Measurements from ENCODE around the gene ALCAM. TPM values are rescaled to one million over a fixed set of nuclear protein-coding genes. Genes with fewer than 3 reads are reported as not detected.

The ALCAM gene
- total RNA-seq, 1 experiment from 2014 or later = 24.2 TPM

DNA sequence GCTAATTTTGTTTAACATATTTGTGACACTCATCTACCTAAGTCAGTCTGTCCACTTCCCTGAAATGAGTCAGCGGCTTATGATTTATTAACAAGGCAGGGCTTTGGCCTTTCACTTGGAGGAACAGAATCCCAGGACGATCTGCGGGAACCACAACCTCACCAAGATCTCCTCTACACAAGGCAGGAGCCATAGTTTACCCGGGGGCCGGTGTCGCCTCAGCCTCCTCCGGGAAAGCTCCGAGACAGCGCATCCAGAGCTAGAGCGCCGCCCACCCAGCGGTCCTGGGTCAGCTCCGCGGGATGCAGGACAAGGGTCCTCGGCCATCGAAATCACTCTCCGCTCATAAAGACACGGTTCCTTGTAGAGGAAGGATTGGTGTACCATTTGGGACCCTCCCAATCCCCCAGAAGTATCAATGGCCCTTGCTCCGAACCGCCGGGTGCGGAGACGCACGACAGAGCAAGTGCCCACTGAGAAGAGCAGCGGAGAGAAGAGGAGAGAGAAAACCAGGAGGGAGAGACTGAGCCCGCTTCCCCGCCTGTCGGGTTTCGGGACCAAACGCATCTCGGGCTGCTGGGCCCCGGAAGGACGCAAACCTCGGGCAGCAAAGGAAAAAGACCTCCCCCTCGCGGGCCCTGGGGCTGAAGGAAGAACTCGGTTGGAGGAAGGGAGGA is 13.1 kb upstream of the ALCAM start:
- no peak for DNase-seq (ENCODE audit: low read depth, low spot score)
- in situ Hi-C loops (cut with HindIII; ENCODE audit: low pct_unique_long_range_greater_than_20kb, low sequenced_read_pairs) = no loop called here

DNA sequence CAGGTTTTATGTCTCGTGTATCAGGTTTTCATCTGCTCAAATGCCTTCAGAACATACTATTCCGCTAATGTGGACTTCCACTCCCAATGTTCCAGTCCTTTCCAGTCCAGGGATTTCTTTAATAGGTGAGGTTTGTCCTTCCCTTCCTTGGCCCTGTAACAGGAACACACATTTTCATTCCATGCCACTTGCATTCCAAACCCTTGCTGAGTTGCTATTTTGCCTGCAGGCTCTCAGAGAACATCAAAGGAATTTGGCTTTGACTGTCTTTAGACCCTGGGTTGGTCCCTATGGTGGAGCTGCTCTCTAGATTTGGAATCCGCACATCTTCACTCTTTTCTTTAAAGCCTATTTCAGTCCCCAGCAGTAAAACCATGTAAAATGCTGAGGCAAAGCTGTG is 12.3 kb upstream of the ALCAM start:
- DNase-seq (ENCODE audit: low read depth, low spot score) = no peak
- in situ Hi-C loops (cut with HindIII; ENCODE audit: low pct_unique_long_range_greater_than_20kb, low sequenced_read_pairs) = no loop called here

DNA sequence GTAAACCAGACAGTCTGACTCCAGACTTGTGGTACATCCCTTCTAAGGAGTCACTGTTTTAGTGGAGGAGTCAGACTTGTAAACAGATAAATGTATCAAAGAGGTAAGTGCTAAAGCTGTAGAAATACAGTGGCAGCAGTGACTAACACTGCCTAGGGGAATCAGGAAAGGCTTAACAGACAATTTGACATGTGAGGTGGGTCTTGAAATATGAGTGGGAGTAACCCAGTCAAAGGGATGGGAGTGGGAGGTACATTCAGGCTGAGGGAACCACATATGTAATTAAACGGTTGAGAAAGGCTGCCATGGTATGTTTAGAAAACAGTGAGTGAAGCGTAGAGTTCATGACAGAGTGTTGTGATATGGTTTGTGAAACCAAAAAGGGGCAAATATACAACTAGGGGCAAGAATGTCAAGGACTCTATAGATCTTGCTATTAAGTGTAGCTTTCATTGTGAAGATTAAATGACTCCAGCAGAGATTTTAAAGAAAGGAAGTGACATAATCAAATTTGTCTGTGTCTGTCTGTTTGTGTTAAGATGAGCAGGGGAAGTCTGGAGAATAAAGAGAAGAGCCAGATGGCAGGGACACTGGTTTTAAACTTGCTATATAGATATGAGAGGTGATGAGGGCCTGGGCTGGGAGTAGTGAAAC is 11.2 kb upstream of the ALCAM start:
- in situ Hi-C loops (cut with HindIII; ENCODE audit: low pct_unique_long_range_greater_than_20kb, low sequenced_read_pairs) = no loop called here
- peak; percentile 3 for DNase-seq (ENCODE audit: low read depth, low spot score)

DNA sequence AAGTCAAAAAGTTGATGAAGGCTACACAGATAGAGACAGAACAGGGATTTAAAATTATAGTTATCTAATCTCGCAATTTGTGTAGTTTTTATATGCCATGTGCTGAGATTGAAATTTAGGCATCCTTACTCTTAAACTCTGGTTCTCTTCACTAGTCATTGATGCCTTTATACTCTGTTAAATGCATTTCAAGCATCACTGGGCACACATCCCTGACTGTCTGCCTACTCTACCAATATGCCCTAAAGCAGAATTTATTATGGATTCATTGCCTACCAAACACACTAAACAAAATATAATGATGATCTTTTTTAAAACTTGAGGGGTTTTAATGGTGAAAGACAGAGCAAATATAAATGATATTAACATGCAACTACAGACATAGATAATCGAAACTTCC is 10.3 kb upstream of the ALCAM start:
- no peak for DNase-seq (ENCODE audit: low read depth, low spot score)
- in situ Hi-C loops (cut with HindIII; ENCODE audit: low pct_unique_long_range_greater_than_20kb, low sequenced_read_pairs) = no loop called here

DNA sequence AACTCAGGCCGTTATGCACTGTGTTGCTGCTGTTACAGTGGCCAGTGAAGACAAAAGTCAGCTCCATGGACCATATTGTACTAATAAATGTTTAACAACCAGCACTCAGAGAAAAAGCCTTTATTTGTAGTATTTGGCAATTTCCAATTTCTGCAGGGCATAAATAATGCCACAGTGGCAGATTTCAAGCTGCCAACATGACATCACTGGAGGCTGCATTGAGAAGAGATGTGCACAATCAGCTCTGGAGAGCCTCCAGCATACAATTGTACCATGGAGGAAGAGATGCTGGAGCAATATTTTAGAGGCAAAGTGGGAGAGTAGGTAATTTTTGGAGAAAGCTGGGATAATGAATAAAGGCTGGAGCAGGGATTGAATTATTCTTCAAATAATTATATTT is 9.7 kb upstream of the ALCAM start:
- no peak for DNase-seq (ENCODE audit: low read depth, low spot score)
- in situ Hi-C loops (cut with HindIII; ENCODE audit: low pct_unique_long_range_greater_than_20kb, low sequenced_read_pairs) = no loop called here

DNA sequence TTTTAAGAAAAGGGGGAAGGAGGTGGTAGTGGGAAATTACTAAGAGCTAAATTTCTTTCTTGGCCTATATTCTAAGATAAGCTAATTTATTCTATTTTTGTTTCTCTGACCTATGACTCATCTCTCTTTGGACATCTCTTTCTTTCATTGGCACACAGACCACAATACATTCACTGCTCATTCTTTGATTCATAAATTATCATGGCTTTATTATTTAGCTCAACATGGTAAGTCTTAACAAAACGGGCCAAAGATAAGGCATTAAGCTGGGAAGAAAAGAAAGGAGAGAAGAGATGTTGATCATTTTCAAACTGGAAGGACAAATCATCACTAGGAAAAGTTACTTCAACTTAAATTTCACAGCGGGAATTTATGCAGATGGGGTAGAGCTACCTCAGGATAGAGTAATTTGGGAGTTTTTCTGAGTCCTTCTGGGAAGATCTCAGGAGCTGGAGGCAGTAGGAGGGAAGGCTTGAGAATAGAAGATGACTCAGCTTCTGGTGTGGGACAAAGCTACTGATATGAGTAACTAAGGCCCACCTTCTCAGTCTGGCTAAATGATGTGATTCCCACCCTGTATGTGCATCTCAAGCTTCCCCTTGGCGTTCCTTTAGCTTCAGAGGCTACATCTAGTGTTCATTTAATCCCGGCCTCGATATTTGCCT is 7.5 kb upstream of the ALCAM start:
- in situ Hi-C loops (cut with HindIII; ENCODE audit: low pct_unique_long_range_greater_than_20kb, low sequenced_read_pairs) = no loop called here

DNA sequence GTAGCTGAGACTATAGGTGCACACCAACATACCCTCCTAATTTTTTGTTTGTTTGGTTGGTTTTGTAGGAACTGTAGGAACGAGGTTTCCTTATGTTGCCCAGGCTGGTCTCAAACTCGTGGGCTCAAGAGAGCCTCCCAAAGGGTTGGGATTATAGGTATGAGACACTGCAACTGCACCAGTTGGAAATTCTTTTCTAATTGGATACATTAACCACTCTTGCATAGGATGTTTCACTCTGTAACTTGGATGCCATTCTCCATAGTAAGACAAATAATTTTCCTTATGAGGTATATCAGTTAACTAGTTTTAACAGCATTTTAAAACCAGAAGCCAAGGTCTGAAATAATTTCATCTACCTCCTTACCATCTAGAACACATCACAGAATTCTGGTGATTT is 6.7 kb upstream of the ALCAM start:
- in situ Hi-C loops (cut with HindIII; ENCODE audit: low pct_unique_long_range_greater_than_20kb, low sequenced_read_pairs) = no loop called here
- no peak for DNase-seq (ENCODE audit: low read depth, low spot score)

More for the DNA sequence above, 7.5 kb upstream of the ALCAM start:
- peak; percentile 27 for DNase-seq (ENCODE audit: low read depth, low spot score)

DNA sequence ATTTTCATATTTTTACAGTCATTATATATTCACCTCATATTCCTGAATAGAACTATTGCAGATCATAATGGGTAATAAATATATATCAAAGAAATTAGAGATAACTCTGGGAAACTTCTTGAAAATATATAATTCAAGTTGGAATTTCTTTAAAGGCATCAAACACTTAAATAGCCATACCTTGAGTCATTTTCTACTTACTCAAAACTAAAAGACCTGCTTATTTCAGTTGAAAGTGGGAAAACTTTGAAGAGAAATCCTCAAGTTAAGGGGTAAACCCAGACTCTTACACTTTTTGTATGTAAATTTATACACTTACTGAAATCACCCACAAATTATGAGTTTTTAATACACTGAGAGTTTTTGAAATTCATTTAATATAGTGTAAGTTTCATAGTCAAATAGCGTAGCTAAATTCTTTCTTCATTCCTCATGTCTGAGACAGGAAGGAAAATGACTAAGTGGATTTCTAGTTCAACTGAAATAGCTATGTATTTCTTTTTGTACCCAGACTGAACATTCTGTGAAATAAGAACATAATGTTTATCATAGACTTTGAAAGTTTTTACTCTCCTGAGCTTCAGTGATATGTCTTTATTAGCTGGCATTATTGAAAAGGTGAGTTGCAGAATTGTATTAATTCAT is 4.6 kb upstream of the ALCAM start:
- in situ Hi-C loops (cut with HindIII; ENCODE audit: low pct_unique_long_range_greater_than_20kb, low sequenced_read_pairs) = no loop called here

DNA sequence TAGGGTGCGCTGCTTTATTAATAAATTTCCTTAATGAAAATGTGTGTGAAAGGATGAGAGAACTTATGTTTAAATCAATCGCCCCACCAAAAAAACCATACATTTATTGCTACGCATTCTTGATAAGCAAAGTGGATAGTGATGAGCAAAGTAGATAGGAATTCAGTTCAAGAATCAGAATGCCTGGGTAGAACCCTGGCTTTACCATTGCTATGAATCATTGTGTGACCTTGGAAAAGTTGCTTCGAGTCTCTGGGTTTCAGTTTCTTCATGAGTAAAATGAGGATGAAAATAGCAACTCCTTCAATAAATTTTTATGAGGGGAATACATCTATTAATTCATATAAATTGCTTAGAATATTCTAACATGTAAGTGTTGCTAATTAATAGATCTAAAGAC is 2.6 kb upstream of the ALCAM start:
- in situ Hi-C loops (cut with HindIII; ENCODE audit: low pct_unique_long_range_greater_than_20kb, low sequenced_read_pairs) = no loop called here
- DNase-seq (ENCODE audit: low read depth, low spot score) = no peak

More for the DNA sequence above, 4.6 kb upstream of the ALCAM start:
- no peak for DNase-seq (ENCODE audit: low read depth, low spot score)

DNA sequence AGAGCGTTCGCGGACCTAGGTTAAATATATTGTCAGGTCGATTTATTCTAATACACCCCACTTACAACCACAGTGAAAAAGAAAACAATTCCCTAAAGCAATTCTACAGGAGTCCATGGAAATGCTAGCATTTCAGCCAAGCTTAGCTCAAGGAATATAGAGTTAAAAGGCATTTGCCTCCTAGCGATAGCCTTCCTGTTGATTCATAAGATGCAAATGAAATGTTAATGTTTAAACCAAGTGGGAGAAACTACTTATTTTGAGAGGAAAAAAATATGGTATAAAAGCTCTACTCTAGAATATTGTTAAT is 1.7 kb upstream of the ALCAM start:
- DNase-seq (ENCODE audit: low read depth, low spot score) = no peak

DNA sequence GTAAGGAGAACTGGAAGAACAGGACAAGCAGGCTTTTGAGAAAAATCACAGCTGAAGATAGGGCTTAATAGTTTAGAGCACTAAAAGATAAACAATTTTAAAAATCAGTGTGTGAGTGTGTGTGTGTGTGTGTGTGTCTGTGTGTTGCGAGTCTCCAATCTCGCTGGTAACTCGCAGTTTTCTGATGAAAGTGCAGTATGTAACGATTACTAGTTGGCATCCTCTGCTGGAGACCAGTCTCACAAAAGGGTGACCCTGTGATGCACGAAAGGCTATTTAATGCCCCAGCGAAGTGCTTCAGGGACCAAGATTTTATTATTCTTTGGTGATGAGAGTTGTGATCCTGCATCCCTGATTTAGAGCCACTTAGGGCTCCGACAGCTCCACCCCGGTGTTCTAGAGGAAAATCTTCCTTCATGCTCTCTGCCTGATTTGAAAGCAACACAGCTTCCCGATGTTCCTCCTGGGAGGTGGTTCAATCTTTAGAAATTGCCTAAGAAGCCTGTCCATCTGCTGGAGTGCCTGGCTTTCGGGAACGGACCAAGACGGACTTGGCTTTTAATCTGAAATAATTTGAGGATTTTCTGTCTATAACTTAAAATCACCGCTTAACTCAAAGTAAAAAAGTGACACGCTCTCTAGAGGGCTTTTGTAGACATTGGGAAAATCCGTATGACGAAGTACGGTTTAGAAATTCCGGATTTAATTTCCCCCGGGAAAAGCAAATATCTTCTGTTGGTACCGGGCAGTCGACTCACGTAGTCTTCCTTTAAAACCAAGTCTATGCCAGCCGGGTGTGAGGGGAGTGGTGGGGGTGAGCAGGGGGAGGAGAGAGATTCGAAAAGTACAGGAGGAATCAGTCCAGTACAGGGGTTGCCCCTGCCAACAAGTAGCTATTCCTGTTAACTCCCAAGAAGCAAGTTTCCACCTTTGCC is 1.1 kb upstream of the ALCAM start:
- peak; percentile 4 for DNase-seq (ENCODE audit: low read depth, low spot score)
- in situ Hi-C loops (cut with HindIII; ENCODE audit: low pct_unique_long_range_greater_than_20kb, low sequenced_read_pairs) = no loop called here

More for the DNA sequence above, 1.7 kb upstream of the ALCAM start:
- in situ Hi-C loops (cut with HindIII; ENCODE audit: low pct_unique_long_range_greater_than_20kb, low sequenced_read_pairs) = no loop called here

DNA sequence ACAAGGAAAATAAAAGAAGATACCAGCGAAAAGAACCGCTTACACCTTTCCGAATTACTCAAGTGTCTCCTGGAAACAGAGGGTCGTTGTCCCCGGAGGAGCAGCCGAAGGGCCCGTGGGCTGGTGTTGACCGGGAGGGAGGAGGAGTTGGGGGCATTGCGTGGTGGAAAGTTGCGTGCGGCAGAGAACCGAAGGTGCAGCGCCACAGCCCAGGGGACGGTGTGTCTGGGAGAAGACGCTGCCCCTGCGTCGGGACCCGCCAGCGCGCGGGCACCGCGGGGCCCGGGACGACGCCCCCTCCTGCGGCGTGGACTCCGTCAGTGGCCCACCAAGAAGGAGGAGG is 325 bp downstream of the ALCAM start:
- peak; percentile 8 for DNase-seq (ENCODE audit: low read depth, low spot score)
- in situ Hi-C loops (cut with HindIII; ENCODE audit: low pct_unique_long_range_greater_than_20kb, low sequenced_read_pairs) = no loop called here

DNA sequence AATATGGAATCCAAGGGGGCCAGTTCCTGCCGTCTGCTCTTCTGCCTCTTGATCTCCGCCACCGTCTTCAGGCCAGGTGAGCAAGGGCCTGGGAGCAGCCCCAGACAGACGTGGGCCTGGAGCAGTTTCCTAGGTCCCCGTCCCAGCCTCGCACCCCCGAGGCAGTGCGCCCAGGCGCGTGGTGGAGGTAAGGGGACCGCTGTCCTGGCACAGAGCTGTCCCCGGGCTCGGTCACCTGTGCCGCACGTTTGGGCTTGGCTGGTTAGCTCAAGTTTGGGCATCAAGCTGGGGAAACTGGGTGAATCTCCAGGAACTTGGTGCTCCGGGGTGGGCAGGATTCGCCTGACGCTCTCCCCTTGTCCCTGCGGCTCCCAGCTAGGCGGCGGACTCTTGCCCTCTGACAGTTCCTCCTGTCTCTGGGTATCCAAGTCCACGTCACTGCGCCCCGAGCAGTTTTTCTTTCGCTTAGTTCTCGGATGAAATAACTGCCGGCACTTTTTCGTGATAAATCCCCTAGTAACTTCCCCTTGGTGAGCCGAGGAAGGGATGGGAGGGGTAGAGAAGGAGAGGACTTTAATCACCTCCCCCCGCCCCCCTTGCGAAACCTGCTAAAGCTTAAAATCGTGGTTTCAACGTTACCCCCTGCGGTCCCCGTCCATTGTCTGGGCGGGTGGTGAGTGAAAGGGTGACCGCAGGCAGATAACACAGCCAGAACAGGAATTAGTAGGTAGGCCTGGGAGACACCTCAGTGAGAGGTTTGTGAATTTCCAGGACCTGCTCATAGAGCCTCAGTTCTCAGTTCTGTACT is 901 bp downstream of the ALCAM start:
- in situ Hi-C loops (cut with HindIII; ENCODE audit: low pct_unique_long_range_greater_than_20kb, low sequenced_read_pairs) = no loop called here
- peak; percentile 14 for DNase-seq (ENCODE audit: low read depth, low spot score)

DNA sequence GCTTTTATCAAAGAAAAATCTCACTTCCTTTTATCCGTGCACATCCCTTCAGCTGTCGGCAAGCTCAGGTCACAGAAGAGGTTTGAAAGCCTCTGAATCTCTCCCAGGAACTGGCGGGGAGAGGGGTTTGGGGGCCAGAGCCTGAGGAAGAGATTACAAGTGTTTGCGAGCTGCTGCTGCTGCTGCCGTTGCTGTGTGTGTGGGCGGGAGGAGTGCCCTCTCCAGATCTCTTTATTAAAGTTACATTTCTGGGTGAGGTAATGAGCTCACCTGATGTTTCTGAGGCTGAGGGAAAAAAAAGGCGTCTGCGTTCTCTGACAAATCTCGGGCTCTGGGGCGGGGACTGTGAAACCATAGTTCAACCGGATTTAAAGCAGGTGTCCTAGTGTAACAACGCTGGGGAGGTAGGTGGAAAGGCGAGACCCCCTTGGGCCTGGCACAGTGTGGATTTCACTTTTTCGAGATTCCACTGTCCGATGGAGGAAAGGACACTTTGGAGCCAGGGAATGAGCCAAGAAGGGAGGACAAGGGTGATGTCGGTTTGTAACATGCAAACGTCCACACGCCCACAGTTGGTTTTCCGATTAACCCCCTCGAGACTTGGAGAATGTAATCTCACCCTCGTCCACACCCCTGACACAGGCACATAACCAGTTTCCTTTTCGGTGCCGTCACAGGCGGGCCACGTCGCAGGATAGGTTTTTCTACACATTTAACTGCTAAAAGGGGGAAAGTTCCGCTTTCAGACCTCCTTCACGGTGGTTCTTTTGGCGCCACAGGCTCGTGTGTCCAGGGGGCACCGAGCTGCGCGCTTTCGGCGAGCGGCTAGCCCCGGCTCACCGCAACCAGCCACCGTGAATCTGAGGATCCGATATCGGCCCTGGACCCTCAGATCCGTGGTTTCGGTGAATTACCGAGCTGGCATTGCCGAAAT is 2.1 kb downstream of the ALCAM start:
- in situ Hi-C loops (cut with HindIII; ENCODE audit: low pct_unique_long_range_greater_than_20kb, low sequenced_read_pairs) = no loop called here

DNA sequence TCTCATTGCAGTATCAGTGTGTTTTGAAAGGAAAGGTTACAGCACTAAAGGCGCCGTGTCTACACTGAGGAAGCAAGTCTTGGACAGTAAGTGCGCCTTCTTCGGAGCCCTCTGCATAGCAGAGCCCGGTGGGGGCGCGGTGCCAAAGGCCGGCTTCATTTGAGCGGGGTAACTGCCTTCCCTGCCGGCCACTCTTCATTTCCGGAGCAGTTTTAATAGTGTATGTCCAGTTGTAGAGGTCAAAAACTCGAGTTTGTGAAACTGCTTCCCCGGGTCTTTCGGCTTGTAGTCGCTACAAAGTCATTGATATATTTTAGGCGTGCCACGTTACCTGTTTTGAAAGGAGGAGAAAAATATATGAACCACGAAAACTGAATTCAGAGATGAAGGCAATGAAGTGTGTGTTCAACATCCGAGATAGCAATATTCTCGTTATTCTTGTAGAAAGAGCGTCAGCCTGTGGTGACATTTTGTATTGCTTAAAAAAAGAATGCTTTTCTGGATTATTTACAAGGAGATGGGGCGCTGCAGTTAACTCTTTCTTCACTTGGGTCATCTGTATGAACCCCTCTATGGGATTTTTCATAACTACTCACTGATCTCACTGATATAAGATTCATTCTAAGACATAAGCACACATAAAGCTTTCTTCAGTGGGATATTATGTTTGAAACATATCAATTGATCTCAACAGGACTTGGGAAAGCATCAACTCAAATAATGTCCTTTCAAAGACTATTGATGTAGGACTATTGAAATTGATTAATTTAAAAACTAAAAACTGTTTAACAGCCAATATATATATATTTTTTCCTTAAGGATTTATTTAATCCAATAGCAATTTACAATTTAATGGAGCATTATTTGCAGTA is 3.0 kb downstream of the ALCAM start:
- in situ Hi-C loops (cut with HindIII; ENCODE audit: low pct_unique_long_range_greater_than_20kb, low sequenced_read_pairs) = no loop called here
- peak; percentile 75 for DNase-seq (ENCODE audit: low read depth, low spot score)

More for the DNA sequence above, 2.1 kb downstream of the ALCAM start:
- peak; percentile 44 for DNase-seq (ENCODE audit: low read depth, low spot score)
